Right ventricle myocardium superior (tissue), 1 donor: ENCODE results near the gene UBQLN4. TPM values are rescaled to one million over a fixed set of nuclear protein-coding genes. Genes with fewer than 3 reads are reported as not detected.

Experiments
- ATAC-seq: fragments of 200-7000 bp; cut with Tn5 transposase; one replicate; pipeline ENCODE4 v1.9.1; 2020; ENCODE audit warnings: mild to moderate bottlenecking; ENCODE audit not compliant: poor library complexity
- DNase-seq: peaks from one replicate; pipeline ENCODE4 v3.0.0-alpha.2; 2020
- intact Hi-C: fragments of 100-400 bp; cut with DNase I; formaldehyde crosslinking; loops from one replicate; pipeline ENCODE4 v1.11.2; 2022
- total RNA-seq: library from RNA; stranded (reverse); fragmentation: NEBNext Ultra II Directional; extraction: Animal tissue kit (Norgen Biotek cat#: 25700); gene quantifications from one replicate; pipeline ENCODE4 v1.2.1, GENCODE V29; 2021
- donor health status: DM: no; HTN: yes; CAD: no; lungs with severe emphysema.

UBQLN4 gene
- total RNA-seq, 1 donor from 2014 or later: 30.4 TPM

DNA sequence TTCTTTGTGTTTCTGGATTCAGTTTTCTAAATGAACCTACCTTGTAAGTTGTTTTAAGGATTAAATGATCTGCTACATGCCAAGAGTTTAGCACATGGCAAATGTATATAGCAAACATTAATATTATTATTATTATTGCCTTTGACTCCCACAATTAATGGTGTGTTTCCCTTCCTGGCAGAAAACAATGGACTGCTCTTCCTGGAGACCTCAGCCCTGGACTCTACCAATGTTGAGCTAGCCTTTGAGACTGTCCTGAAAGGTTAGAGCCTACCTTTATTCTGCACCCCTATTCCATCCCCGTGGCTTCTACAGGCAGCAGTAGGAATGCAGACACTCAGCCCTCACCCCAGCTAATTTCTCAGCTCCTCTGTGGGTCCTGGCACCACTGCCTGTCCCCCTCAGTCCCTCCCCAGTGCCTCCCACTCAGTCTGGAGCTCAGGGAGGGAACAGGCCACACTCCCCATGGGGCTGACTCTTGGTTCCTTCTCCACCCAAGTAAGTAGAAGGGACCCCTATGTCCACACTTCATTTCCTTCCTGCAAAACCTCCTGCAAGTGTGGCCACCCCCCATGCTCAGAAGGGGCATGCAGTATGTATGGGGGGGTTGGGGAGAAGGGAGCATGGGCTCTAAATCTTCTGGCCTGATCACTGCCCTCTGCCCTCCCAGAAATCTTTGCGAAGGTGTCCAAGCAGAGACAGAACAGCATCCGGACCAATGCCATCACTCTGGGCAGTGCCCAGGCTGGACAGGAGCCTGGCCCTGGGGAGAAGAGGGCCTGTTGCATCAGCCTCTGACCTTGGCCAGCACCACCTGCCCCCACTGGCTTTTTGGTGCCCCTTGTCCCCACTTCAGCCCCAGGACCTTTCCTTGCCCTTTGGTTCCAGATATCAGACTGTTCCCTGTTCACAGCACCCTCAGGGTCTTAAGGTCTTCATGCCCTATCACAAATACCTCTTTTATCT, 16.2 kb upstream of the UBQLN4 start:
- ATAC-seq: no peak
- intact Hi-C loops: no loop called here
- DNase-seq: no peak

DNA sequence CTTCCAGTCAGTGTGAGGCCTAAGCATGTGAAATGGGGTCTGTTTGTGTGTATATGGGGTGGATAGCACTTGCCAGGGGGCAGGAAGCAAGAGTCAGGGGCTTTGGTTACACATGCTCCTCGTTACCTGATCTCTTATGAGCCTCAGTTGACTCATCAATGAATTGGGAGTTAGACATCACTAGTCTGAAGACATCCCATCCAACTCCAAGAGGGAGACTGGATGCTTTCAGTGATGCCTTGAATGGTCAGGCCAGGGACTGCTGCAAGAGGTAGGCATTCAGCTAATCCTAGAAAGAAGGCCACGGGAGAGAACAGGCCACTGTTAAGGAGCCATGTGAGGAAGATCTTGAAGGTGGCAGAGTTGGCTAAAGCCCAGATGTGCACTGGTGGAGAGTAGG, 13.7 kb upstream of the UBQLN4 start:
- intact Hi-C loops: no loop called here
- no peak for ATAC-seq
- DNase-seq: no peak

DNA sequence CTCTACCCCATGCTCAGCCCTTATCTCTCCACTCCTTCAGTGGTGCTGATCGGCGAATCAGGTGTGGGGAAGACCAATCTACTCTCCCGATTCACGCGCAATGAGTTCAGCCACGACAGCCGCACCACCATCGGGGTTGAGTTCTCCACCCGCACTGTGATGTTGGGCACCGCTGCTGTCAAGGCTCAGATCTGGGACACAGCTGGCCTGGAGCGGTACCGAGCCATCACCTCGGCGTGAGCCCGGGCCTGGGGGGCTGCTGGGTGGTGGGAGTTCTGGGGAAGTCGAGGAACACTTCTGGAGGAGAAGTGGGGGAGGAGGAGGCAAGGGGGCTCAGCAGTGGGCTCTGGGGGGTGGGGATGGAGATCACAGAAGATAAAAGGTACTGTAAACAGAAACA, 12.3 kb upstream of the UBQLN4 start:
- intact Hi-C loops: no loop called here
- ATAC-seq (no peak), DNase-seq (no peak)

DNA sequence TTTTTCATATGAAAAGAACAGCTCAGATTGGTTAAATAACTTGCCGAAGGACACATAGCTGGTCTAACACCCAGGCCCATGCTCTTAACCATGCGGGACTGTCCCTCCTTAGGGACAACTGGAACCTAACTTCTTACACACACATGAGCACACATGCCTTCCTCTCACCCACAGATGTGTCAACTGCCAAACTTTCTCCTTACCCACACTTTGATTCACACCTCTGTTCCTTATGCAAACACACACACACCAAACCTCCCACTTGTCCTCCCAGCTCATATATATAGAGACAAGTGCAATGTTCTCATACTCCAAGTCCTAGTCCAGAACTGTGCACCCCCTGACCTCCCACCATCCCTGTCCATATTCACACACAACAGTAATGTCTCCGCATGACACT, 11.6 kb upstream of the UBQLN4 start:
- ATAC-seq: no peak
- intact Hi-C loops: no loop called here
- DNase-seq: no peak

DNA sequence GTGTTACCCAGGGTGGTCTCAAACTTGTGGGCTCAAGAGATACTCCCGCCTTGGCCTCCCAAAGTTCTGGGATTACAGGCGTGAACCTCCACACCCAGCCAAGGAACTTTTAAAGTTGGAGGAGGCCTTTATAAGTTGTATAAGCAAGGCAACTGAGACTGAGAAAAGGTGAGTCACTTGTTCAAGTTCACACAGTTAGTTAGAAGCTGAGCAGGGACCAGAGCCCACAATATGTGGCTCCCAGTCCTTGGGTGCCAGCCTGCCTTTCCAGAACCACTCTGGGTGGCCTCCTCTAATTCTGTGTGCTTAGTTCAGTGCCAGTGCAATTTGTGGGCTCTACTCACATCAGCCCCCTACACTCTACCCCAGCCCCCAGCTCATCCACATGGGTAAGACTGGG, 11.0 kb upstream of the UBQLN4 start:
- DNase-seq (no peak), ATAC-seq (no peak)
- intact Hi-C loops: no loop called here

DNA sequence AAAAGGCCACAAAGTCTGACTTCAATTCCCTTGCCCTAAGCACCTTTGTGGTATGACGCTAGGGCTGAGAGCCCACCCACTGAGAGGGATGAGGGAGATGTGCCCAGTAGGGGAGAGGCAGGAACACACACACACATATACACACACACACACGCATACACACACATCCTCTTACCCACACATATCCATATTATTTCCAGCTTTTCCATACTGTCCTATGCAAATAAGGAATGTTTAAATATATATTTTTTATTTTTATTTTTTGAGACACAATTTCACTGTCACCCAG, 10.3 kb upstream of the UBQLN4 start:
- ATAC-seq: no peak
- intact Hi-C loops: no loop called here
- no peak for DNase-seq

DNA sequence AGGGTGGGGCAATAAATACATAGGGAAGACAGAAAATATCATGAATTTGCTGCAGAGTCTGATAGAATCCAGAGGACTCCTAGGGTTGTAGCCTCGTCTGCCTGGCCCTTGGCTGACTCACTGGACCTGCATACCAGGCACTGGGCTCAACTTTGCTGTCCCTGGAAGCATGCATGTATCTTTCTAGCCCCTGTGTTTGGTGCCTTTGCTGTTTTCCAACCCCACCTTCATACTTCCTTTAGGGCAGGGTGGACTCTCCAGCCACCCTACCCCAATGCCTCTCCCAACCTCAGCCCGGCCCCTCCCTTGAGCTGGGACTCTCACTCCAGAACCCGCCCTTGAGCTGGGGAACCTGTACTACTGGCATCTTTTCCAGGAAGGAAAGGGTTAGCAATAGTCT, 8.6 kb upstream of the UBQLN4 start:
- intact Hi-C loops: no loop called here
- DNase-seq (no peak), ATAC-seq (no peak)

DNA sequence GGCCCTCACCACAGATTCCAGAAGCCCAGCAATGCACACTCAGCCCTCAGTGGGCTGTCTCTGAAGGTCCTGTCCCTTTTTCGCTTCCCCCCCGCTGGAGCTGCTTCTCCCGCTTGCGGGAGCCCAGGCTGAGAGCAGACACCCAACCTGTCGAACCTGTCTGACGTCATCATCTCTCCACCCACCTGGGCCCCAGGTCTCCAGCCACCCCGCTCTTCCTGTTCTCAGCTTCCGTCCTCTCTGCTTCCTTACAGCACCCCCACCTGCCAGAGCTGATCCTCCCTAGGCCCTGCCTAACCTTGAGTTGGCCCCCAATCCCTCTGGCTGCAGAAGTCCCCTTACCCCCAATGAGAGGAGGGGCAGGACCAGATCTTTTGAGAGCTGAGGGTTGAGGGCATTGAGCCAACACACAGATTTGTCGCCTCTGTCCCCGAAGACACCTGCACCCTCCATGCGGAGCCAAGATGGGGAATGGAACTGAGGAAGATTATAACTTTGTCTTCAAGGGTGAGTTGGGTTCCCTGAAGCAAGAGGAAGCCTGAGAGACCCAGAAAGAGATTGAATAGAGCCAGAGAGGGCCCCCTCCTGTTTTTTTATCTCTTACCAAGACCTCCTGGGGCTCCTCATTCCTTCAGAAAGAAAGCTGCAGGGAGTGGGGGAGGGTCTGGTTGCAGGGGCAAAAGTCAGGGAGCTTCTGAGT, 7.5 kb upstream of the UBQLN4 start, which contains the start of gene RAB25:
RAB25 (plus strand) TSS at position 224 of the 700 bp plus-strand sequence; CDS start at position 465, 241 bp downstream.
- ATAC-seq (peak; percentile 34), DNase-seq (no peak)
- intact Hi-C loops: no loop called here

DNA sequence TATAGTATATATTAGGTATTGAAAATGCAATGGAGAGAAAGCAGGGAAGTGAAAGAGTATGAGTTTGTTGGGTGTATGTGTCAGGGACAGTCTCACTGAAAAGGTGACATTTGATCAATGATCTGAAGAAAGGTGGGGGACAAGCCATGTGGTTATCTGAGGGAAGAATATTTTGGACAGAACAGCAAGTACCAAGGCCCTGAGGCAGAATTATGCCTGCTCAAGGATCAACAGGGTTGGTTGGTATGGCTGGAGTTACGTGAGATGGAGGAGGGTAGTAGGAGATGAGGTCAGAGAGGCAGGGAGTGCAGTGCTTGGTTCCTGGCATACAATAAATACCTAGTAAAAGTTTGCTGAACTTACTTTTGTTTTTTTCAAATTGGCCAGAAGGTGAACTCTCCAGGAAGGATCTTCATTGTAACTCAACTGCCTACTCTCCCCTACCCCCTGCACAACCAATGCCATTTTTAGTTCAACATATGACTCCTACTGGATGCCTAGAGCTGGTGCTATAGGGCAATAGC, 2.8 kb upstream of the UBQLN4 start:
- intact Hi-C loops: no loop called here
- ATAC-seq: no peak
- DNase-seq: no peak

DNA sequence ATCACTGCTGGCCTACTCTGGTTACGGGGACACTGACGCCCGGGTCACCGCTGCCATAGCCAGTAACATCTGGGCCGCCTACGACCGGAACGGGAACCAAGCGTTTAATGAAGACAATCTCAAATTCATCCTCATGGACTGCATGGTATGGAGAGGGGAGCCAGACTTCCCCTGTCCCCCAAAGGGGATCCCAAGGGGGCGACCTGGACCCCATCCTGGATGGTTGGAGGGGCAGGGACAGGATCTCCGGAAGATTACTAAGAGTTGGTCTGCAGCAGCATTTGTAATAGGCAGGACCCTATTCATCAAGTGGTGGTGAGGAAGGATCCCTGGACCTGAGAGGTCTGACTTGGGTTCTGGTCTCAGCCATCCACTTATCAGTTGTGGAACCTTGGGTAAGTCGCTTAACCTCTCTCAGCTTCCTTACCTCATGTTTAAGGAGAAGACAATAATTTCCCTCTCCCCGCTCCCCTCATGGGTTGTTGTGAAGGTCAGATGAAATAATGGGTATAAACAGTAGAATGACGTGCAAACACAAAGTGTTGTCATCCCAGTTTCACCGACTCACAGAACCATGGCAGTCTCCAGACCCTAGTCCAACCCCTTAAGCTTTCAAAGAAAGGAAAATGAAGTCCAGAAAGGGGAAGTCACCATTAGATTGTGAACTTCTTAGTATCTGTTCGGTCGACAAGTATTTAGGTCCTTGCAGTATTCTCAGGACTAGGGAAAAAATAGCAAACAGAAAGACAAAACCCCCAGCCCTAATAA, 1.9 kb upstream of the UBQLN4 start:
- no peak for ATAC-seq
- intact Hi-C loops: no loop called here
- DNase-seq: no peak

DNA sequence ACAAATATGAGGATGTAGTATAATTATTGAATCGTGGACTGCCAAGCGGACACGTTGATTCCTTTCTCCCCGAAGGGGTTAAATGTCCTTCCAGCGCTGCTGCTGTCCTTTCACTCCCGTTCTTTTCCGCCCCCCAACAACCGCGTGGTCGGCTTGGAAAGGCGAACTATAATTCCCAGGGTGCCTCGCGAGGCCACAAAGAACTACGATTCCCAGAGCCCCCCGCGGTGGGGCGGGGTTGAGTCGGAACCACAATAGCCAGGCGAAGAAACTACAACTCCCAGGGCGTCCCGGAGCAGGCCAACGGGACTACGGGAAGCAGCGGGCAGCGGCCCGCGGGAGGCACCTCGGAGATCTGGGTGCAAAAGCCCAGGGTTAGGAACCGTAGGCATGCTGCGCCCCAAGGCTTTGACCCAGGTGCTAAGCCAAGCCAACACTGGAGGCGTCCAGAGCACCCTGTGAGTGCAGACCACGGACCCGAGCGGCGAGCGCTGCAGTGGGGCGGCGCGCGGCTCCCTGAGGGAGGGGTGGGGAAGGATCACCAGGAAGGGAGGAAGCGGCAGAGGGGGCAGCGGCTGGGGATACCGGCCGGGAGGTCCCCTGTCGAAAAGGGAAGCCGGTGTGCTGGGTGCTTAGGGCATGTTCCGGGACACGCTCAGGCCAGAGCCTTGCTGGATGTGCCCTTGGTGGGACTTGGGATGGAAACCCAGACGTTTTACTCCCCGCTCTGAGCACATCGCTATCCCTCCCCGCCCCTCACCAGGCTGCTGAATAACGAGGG, 1.1 kb upstream of the UBQLN4 start, which contains the start of gene LAMTOR2:
LAMTOR2 (plus strand) TSS at position 283 of the 781 bp plus-strand sequence; CDS start at position 391, 108 bp downstream.
- intact Hi-C loops: no loop called here
- ATAC-seq (peak; percentile 93), DNase-seq (peak; percentile 99)

DNA sequence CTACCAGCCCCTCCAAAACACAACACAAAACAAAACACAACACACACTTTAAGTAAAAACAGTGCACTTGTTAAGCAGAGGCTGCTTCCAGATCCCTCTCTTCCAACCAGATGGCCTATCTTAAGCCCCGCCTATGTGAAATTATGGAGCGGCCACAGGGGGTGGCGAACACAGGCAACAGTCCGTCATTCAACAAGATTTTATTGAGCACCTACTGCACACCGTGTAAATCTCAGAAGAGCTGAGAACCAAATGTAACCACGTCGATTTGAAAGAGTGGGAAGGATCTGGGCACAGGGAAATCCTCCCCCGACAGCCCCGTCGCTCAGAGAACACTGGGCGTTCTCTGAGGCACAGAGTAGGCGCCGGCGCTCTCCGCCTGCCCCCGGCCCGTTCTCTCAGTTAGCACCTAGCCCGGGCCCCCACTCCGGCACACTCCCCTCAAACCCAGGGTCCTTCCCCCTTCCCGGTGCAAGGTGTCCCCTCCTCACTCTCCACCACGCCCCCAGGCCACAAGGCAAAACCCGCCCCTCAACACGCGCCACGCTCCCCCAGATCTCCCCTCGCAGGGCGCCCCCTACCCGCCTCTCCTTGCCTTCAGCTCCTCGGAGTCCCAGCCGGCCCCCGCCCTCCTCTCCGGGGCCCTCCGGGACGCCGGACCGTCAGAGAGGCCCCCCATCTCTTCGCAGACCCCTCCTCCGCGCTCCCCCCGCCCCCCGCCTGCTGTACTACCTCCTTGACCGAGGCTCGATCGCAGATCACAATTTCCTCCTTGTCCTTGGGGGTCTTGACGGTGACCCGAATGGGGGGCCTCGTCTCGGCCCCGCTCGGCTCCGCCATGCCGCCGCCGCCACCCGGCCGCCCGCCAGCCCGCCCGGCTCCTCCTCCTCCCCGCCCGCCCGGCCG, 483 bp downstream of the UBQLN4 start:
- ATAC-seq: peak; percentile 0
- intact Hi-C loops: no loop called here
- peak; percentile 72 for DNase-seq

DNA sequence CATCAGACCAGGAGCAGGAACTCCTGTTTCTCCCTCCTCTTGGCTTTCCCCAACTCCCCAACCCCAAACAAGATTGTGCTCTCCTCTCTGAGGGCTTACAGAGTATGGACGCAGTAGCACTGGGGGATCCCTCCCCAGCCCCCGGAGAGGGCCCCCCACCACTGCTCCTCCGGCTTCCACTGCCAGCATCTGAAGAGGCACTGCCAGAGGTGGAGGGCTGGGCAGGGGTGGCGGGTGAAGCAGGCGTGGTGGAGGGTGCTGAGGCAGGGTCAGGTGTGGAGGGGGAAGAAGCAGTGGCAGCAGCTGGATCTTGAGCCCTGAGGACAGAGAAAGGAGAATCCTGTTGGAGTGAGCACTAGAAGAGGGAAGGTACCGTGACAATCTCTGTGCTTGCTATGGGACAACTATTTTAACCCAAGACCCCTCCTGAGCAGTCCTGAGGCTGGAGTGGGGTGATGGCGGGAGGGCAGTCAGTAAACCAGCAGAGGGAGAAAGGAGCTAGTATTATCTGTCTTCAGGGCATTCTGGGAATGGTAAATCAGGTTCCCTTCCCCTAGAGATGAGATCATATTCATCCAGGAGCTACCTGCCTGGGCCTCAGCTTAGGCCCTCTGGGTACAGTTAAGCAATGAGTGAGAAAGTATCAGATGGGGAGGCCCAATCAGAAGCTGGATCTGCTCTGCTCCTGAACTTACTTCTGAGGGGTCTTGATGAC, 2.4 kb downstream of the UBQLN4 start:
- intact Hi-C loops: no loop called here
- DNase-seq (no peak), ATAC-seq (no peak)

DNA sequence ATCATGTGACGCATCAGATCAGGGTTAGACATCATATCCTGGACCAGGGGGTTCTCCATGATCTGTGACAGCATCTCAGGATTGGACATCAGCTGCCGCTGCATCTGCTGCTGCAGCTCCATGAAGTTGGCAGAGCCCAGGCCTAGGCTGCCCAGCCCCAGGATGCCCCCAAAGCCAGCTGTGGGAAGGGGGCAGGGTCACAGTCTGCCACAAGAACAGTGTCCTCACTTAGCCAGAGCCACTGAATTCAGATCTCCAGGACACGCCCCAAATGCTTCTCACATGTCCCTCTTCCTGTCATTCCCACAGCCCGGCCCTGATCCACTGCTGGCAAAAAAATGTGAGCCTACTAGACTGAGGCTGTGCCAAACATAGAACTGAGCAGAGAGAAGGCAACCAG, 3.2 kb downstream of the UBQLN4 start:
- peak; percentile 53 for DNase-seq
- peak; percentile 6 for ATAC-seq
- intact Hi-C loops: no loop called here

DNA sequence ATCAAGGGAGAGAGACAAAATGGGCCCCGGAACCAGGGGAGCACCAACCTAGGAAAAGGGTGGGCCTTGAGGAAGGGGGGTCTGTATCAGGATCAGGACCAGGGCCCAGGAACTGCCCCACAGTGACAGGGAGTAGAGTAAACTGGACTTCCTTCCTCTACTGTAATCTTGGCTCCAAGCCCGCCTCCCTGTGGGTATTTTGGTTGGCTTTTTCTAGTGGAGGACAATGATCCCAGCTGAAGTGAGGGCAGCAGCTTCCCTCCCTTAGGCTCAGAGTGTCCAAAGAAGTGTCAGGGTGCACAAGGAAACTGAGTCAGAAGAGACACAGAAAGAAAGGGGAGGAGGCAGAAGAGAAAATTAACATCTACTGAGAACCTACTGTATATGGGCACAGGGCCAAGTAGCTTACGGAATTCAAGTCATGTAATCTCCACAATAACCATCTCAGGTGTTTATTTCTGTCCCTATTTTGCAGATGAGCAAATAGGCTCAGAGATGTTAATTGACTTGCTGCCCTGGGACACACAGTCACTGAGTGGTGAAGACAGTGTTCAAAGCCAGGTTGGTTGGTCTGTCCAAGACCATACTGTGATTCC, 4.8 kb downstream of the UBQLN4 start:
- ATAC-seq (no peak), DNase-seq (no peak)
- intact Hi-C loops: no loop called here

DNA sequence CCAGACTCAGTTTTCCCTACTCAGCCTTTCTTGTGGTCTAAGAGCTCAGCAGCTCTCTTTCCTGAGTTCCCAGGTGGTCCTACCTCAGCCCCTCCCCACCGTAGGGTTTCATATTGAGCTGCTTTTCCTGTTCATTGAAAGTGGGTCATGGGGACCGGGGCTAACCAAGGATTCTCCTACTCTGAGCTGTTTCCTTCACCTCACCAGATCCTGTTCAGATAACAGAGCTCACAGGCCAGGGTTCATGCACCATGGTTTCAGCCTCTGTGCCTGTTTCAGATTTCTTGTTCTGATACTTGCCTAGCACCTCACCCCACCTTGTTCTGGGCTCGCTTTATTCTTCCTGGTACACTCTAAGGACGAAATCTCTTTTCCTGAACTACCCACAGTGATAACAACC, 8.5 kb downstream of the UBQLN4 start:
- DNase-seq (no peak), ATAC-seq (no peak)
- intact Hi-C loops: no loop called here
